Spleen (tissue), 7 donors: ENCODE results near the gene DLEC1.

Experiments
- POLR2A ChIP-seq, 3 donors: fragments of 450-650 bp; IDR thresholded peaks; one replicate each; pipeline ENCODE4 v1.5.1; 2017; ENCODE audit warnings: antibody characterized with exemption in 3 of 3, mild to moderate bottlenecking in 1 of 3
- TF ChIP-seq, protein P1 (sequence below), 11 experiments: fragments of 200-600 bp in 7 of 11; fragments of 450-650 bp in 4 of 11; sonication (generic) in 4 of 11; IDR thresholded peaks in 8 of 11; conservative IDR thresholded peaks in 3 of 11; 1 replicate in 7 of 11; 2 replicates in 4 of 11; pipeline versions ENCODE4 v1.4.0 to v1.8.0; 2016 to 2021; ENCODE audit warnings: antibody characterized with exemption in 11 of 11, inconsistent platforms in 4 of 11, mild to moderate bottlenecking in 1 of 11
- donor health status: DM: no; HTN: no; CAD: no; lungs with moderate emphysema.
- donor health status: DM: no; HTN: no; CAD: no.
- donor health status: DM: no; HTN: no; CAD: no.

DNA sequence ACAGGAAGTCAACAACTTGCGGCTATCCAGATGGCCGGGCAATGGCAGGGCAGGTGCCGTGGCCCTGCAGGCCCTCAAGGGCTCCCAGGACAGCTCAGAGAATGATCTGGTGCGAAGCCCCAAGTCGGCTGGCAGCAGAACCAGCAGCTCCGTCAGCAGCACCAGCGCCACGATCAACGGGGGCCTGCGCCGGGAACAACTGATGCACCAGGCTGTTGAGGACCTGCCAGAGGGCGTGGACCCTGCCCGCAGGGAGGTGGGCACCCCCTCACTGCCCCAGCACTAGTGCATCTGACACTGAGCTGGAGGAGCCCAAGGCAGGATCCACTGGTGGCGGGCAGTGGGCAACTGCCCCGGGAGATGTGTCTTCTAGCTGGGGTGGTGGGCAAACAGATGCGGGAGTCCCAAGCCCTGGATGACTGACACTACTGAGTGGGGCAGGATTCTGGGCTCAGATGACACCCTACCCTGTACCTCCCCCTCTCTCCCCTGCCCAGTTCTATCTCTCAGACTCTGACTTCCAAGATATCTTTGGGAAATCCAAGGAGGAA, 32.5 kb upstream of the DLEC1 start:
- TF ChIP-seq, protein P1, sequence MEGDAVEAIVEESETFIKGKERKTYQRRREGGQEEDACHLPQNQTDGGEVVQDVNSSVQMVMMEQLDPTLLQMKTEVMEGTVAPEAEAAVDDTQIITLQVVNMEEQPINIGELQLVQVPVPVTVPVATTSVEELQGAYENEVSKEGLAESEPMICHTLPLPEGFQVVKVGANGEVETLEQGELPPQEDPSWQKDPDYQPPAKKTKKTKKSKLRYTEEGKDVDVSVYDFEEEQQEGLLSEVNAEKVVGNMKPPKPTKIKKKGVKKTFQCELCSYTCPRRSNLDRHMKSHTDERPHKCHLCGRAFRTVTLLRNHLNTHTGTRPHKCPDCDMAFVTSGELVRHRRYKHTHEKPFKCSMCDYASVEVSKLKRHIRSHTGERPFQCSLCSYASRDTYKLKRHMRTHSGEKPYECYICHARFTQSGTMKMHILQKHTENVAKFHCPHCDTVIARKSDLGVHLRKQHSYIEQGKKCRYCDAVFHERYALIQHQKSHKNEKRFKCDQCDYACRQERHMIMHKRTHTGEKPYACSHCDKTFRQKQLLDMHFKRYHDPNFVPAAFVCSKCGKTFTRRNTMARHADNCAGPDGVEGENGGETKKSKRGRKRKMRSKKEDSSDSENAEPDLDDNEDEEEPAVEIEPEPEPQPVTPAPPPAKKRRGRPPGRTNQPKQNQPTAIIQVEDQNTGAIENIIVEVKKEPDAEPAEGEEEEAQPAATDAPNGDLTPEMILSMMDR (IDR thresholded peaks at IDR 0.05 in 8 of 11, conservative IDR thresholded peaks at IDR 0.05 in 3 of 11): no peak
- no peak for TF ChIP-seq POLR2A (IDR thresholded peaks at IDR 0.05)
